Measurements from ENCODE around the gene RTN4R. TPM values are rescaled to one million over a fixed set of nuclear protein-coding genes. Genes with fewer than 3 reads are reported as not detected.

Gene RTN4R
- total and polyA plus RNA-seq, 2 of the 4 experiments (the other 2 are of a cell fraction), result 0.18 to 0.94 TPM

DNA sequence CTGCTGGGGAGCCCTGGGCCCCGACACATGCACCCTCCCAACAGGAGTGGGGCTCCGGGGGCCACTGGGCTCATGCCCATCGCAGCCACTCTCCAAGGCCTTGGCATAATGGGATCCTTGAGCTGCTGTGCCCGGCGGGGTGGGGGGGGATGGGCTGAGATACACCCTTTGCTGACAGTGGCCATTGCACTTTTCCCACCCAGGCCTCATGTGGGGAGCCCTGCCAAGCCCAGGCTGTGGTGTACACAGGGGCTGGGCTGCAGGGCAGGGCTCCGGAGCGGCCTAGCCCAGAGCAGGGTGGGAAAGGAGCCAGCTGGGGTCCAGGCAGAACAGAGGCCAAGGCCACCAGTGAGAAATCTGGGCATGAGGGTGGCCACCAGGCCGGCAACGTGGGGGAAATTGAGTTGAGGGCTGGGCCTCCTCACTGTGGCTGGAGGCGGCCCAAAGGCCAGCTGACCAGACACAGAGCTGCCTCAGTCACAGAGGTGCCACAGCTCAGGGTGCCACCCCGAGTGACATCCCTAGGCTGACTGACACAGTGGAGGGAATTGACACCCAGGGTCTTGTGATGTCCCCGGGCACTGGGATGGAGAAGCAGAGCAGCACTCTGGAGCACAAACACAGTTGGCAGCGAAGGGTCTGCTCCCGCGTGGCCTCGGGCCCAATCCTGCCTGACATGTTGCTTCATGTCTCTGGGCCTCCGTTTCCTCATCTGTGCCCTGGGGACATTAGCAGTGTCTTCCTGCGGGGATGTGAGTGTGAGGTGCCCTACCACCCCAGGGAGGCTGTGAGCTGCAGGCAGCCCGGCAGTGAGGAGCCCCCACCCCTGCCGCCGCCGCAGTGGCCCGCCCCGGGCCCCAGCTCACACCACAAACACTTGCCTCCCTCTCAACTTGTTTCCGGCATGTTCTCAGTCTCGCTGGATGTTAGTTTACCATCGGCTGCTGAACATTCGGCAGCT, 30.4 kb downstream of the RTN4R start:
- TF ChIP-seq, protein P1, sequence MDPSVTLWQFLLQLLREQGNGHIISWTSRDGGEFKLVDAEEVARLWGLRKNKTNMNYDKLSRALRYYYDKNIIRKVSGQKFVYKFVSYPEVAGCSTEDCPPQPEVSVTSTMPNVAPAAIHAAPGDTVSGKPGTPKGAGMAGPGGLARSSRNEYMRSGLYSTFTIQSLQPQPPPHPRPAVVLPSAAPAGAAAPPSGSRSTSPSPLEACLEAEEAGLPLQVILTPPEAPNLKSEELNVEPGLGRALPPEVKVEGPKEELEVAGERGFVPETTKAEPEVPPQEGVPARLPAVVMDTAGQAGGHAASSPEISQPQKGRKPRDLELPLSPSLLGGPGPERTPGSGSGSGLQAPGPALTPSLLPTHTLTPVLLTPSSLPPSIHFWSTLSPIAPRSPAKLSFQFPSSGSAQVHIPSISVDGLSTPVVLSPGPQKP (IDR thresholded peaks at IDR 0.05; ENCODE audit: borderline replicate concordance, low read depth, low read length), result no peak
- TF ChIP-seq RFX5 (IDR thresholded peaks at IDR 0.05; ENCODE audit: low read depth, low read length) (no peak), BHLHE40 (IDR thresholded peaks at IDR 0.05; ENCODE audit: low read depth, low read length) (no peak), RCOR1 (IDR thresholded peaks at IDR 0.05; ENCODE audit: insufficient replicate concordance, low read length) (no peak), CHD1 (IDR thresholded peaks at IDR 0.05; ENCODE audit: low read depth, low read length) (no peak), MXI1 (IDR thresholded peaks at IDR 0.05; ENCODE audit: borderline replicate concordance, low read depth, low read length) (no peak), NFE2L2 (IDR thresholded peaks at IDR 0.05; ENCODE audit: low read depth, low read length) (no peak)
- H3K18ac ChIP-seq (ENCODE audit: low read depth, low read length), result no peak overlapping the region
- BruUV-seq (replicated peaks), result no TSS peak
- no peak overlapping the region for H3K4me2 ChIP-seq (ENCODE audit: low read depth, low read length)
- no peaks in the 10 kb centered on the region for H3K9me3 ChIP-seq (ENCODE audit: control insufficient read depth, insufficient read depth, low read length)
- dilution Hi-C loops (cut with HindIII; ENCODE audit: low sequenced_read_pairs, unreplicated experiment), result no loop called here
- no peak overlapping the region for H3K27ac ChIP-seq (ENCODE audit: insufficient read depth, low read length)
- H2BK5ac ChIP-seq (ENCODE audit: low read depth, low read length, poor library complexity, severe bottlenecking), result no peak overlapping the region
- intact Hi-C loops (cut with micrococcal nuclease), result loop anchor here (2.0 kb wide), 1 partner anchor 25 kb away; no protein-coding TSS in a partner anchor
- H3K23ac ChIP-seq (ENCODE audit: low read depth, low read length), result no peak overlapping the region
- DNase-seq (no peak), ATAC-seq (ENCODE audit: low read depth) (no peak)
- no peak overlapping the region for H2AFZ ChIP-seq (replicated peaks; ENCODE audit: low read length, poor library complexity)
- H3K4me3 ChIP-seq (ENCODE audit: insufficient read depth, low read depth, low read length), result no peak overlapping the region
- H2AK5ac ChIP-seq (ENCODE audit: low read depth, low read length), result no peak overlapping the region
- no peak overlapping the region for H4K5ac ChIP-seq (ENCODE audit: low read depth, low read length)
- no peaks in the 10 kb centered on the region for H3K79me1 ChIP-seq (ENCODE audit: low read depth in 1 of 2, low read length in 2 of 2)
- no peak overlapping the region for H2BK120ac ChIP-seq (ENCODE audit: low read depth, low read length)
- no peak overlapping the region for H2BK20ac ChIP-seq (ENCODE audit: low read depth, low read length)
- no peak overlapping the region for H2BK15ac ChIP-seq (ENCODE audit: low read depth, low read length)
- no peak overlapping the region for H3K4ac ChIP-seq (ENCODE audit: low read depth, low read length)
- no peak overlapping the region for H2AK9ac ChIP-seq (replicated peaks; ENCODE audit: low read depth, low read length, poor library complexity)
- no peak overlapping the region for H3K14ac ChIP-seq (replicated peaks; ENCODE audit: low read depth, low read length)
- no peaks in the 10 kb centered on the region for H3K9me1 ChIP-seq (ENCODE audit: insufficient read depth, low read length)
- in situ Hi-C loops (cut with MboI; ENCODE audit: low sequenced_read_pairs), result no loop called here
- no peaks in the 10 kb centered on the region for H4K20me1 ChIP-seq (ENCODE audit: insufficient read depth, low read length)
- H3K9ac ChIP-seq (ENCODE audit: low read depth, low read length), result no peak overlapping the region
- no peaks in the 10 kb centered on the region for H3K36me3 ChIP-seq (ENCODE audit: control insufficient read depth, insufficient read depth, low read length)
- 43% methylated on average over 5 of the region's 28 CpGs; no CpG with 5 or more reads in 1 of the 2 experiments for WGBS, 2 experiments (ENCODE audit: extremely low coverage in 2 of 2, insufficient read length in 1 of 2)
- H4K8ac ChIP-seq (ENCODE audit: low read depth in 2 of 2, low read length in 2 of 2), result no peak overlapping the region
- no peak overlapping the region for H4K91ac ChIP-seq (ENCODE audit: insufficient read depth, low read depth, low read length)
- H3K56ac ChIP-seq (ENCODE audit: extremely low read depth, insufficient read depth, low read length), result no peak overlapping the region
- ChIA-PET POLR2A (ENCODE audit: unreplicated experiment) (no interaction called here), CTCF (no interaction called here)
- peaks cover 23% of the 10 kb centered on the region; the same call in 1 of the 2 replicates for H3K27me3 ChIP-seq (ENCODE audit: control insufficient read depth, insufficient read depth, low read length)
- no peaks in the 10 kb centered on the region; the same call in 1 of the 2 replicates for H3K4me1 ChIP-seq (ENCODE audit: control insufficient read depth, insufficient read depth, low read length)

Data from IMR-90 (cell line).